Endodermal cell (in vitro differentiated cells): Measurements from ENCODE around the gene SUPT3H. TPM values are rescaled to one million over a fixed set of nuclear protein-coding genes. Genes with fewer than 3 reads are reported as not detected.

Experiments
- DNase-seq: peaks from one replicate; pipeline ENCODE4 v3.0.0-alpha.2; 2017
- H3K27ac ChIP-seq: 2 replicates; pipeline ENCODE4 v1.5.1; 2013; ENCODE audit warnings: mild to moderate bottlenecking, low read depth, low read length, moderate library complexity
- H3K27me3 ChIP-seq: 2 replicates; pipeline ENCODE4 v1.6.1; 2013; ENCODE audit warnings: mild to moderate bottlenecking, low read length, moderate library complexity; ENCODE audit not compliant: insufficient read depth, control insufficient read depth, poor library complexity, severe bottlenecking
- H3K36me3 ChIP-seq: 2 replicates; pipeline ENCODE4 v1.7.0; 2013; ENCODE audit warnings: mild to moderate bottlenecking, low read length, moderate library complexity; ENCODE audit not compliant: control insufficient read depth, insufficient read depth
- H3K4me1 ChIP-seq: one replicate; pipeline ENCODE4 v1.7.0; 2013; ENCODE audit warnings: low read length; ENCODE audit not compliant: control insufficient read depth, insufficient read depth
- H3K4me3 ChIP-seq: 2 replicates; pipeline ENCODE4 v1.5.1; 2013; ENCODE audit warnings: mild to moderate bottlenecking, low read length, moderate library complexity
- H3K9ac ChIP-seq: 2 replicates; pipeline ENCODE4 v1.6.1; 2013; ENCODE audit warnings: mild to moderate bottlenecking, low read length, moderate library complexity; ENCODE audit not compliant: poor library complexity, severe bottlenecking; ENCODE audit errors: extremely low read depth
- H3K9me3 ChIP-seq: 2 replicates; pipeline ENCODE4 v1.6.1; 2013; ENCODE audit warnings: mild to moderate bottlenecking, low read length, moderate library complexity; ENCODE audit not compliant: control insufficient read depth
- H3K27ac Mint-ChIP-seq: 2 replicates; pipeline ENCODE4 v1.8.0; 2020; ENCODE audit warnings: mixed read lengths
- H3K27me3 Mint-ChIP-seq: 2 replicates; pipeline ENCODE4 v1.8.0; 2021; ENCODE audit warnings: mild to moderate bottlenecking, mixed read lengths; ENCODE audit not compliant: insufficient read depth
- H3K36me3 Mint-ChIP-seq: 2 replicates; pipeline ENCODE4 v1.8.0; 2020; ENCODE audit warnings: low read depth, mixed read lengths
- H3K4me1 Mint-ChIP-seq: 2 replicates; pipeline ENCODE4 v1.8.0; 2020; ENCODE audit warnings: mixed read lengths
- H3K4me3 Mint-ChIP-seq: 2 replicates; pipeline ENCODE4 v1.8.0; 2020; ENCODE audit warnings: mild to moderate bottlenecking, moderate library complexity, mixed read lengths
- H3K9me3 Mint-ChIP-seq: 2 replicates; pipeline ENCODE4 v1.8.0; 2020; ENCODE audit warnings: mild to moderate bottlenecking, mixed read lengths
- CTCF ChIP-seq: fragments of 200-600 bp; sonication (generic); conservative IDR thresholded peaks from 2 replicates; pipeline ENCODE4 v1.5.0; 2021; ENCODE audit warnings: antibody characterized with exemption, mild to moderate bottlenecking
- WGBS, 2 experiments: methylation state at CpG; one replicate each; pipeline versions ENCODE4 v1.1.5 to v1.1.7; 2013; ENCODE audit warnings: missing lambda C conversion rate in 2 of 2, mixed read lengths in 1 of 2; ENCODE audit not compliant: insufficient coverage in 1 of 2, insufficient read length in 1 of 2; 5-methylcytosine and 5-hydroxymethylcytosine counted together
- total RNA-seq, 2 donors: library from RNA; stranded (reverse); fragmentation: NEBNext Ultra II Directional in 1 of 2; extraction: Animal tissue kit (Norgen Biotek cat#: 25700) in 1 of 2; gene quantifications; 2 replicates in 1 of 2; 3 replicates in 1 of 2; pipeline ENCODE4 v1.2.1, GENCODE V29; 2021

SUPT3H gene
- total RNA-seq, 2 donors from 2014 or later: 32.4 to 34.7 TPM

- no peak for DNase-seq
- Mint-ChIP-seq H3K27me3 (no peaks in the 10 kb centered on the region), H3K9me3 (no peaks in the 10 kb centered on the region), H3K27ac (no peak overlapping the region), H3K4me3 (no peak overlapping the region), H3K36me3 (peaks cover 2% of the 10 kb centered on the region), H3K4me1 (no peaks in the 10 kb centered on the region)
- no peak overlapping the region for H3K27ac ChIP-seq
- H3K9ac ChIP-seq: no peak overlapping the region
- 96 to 100% methylated on average over 1 to 4 of the region's 4 CpGs for WGBS, 2 experiments
- H3K36me3 ChIP-seq: no peaks in the 10 kb centered on the region
- no peaks in the 10 kb centered on the region for H3K27me3 ChIP-seq
- no peak for TF ChIP-seq CTCF
- H3K4me3 ChIP-seq: no peak overlapping the region
- no peaks in the 10 kb centered on the region for H3K9me3 ChIP-seq
- no peaks in the 10 kb centered on the region for H3K4me1 ChIP-seq
Measured at GRCh38 chr6:45094831-45095230, 282.9 kb downstream of the SUPT3H start.

- Mint-ChIP-seq H3K27ac (no peak overlapping the region), H3K4me1 (no peaks in the 10 kb centered on the region), H3K27me3 (no peaks in the 10 kb centered on the region), H3K36me3 (no peaks in the 10 kb centered on the region), H3K4me3 (no peak overlapping the region), H3K9me3 (no peaks in the 10 kb centered on the region)
- Histone ChIP-seq H3K27ac (no peak overlapping the region), H3K4me1 (no peaks in the 10 kb centered on the region), H3K4me3 (no peak overlapping the region), H3K27me3 (no peaks in the 10 kb centered on the region), H3K9me3 (no peaks in the 10 kb centered on the region), H3K36me3 (no peaks in the 10 kb centered on the region), H3K9ac (no peak overlapping the region)
- 92 to 95% methylated on average over 2 to 3 of the region's 3 CpGs for WGBS, 2 experiments
- TF ChIP-seq CTCF: no peak
- no peak for DNase-seq
Measured at GRCh38 chr6:45092135-45092534, 285.6 kb downstream of the SUPT3H start.

- H3K27me3 Mint-ChIP-seq: no peaks in the 10 kb centered on the region
- Histone ChIP-seq H3K9me3 (no peaks in the 10 kb centered on the region), H3K4me3 (no peak overlapping the region), H3K4me1 (no peaks in the 10 kb centered on the region), H3K27ac (no peak overlapping the region), H3K9ac (no peak overlapping the region), H3K27me3 (no peaks in the 10 kb centered on the region), H3K36me3 (no peaks in the 10 kb centered on the region)
- no peaks in the 10 kb centered on the region for H3K36me3 Mint-ChIP-seq
- H3K9me3 Mint-ChIP-seq: no peaks in the 10 kb centered on the region
- H3K27ac Mint-ChIP-seq: no peak overlapping the region
- H3K4me1 Mint-ChIP-seq: peaks cover 4% of the 10 kb centered on the region
- no peak overlapping the region for H3K4me3 Mint-ChIP-seq
- TF ChIP-seq CTCF: no peak
- 95 to 100% methylated on average over 1 to 3 of the region's 5 CpGs for WGBS, 2 experiments
- no peak for DNase-seq
Measured at GRCh38 chr6:45086360-45087084, 291.2 kb downstream of the SUPT3H start.
